Stimulated activated CD8-positive, alpha-beta memory T cell treated with anti-CD3 and anti-CD28 coated beads, Interleukin-15, amount 100 ng/mL, for 1 hour (primary cell): ENCODE results near the gene POLR2J.

Experiments used
- DNase-seq: peaks from one replicate; pipeline ENCODE4 v3.0.0-alpha.2; 2020; ENCODE audit warnings: low read depth

POLR2J gene

DNA sequence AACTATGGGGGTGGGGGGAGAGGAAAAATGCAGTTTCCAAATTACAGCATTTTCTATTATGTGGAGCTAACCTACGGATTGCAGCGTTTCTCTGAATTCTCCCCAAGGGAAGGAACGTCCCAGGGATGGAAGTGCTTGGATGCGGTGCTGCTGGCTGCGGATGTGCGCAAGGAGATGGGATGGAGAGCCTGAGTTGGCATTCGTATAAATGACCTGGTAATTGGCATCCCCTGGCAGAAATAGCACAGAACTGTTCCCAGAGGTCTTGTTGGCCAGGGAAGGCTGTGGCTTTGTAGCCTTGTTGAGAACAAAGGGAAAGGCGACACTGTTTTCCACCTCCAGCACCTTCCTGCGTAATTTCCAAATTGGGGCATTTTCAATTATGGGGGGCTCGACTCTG lies 42.6 kb downstream of the POLR2J start:
- DNase-seq, result no peak

DNA sequence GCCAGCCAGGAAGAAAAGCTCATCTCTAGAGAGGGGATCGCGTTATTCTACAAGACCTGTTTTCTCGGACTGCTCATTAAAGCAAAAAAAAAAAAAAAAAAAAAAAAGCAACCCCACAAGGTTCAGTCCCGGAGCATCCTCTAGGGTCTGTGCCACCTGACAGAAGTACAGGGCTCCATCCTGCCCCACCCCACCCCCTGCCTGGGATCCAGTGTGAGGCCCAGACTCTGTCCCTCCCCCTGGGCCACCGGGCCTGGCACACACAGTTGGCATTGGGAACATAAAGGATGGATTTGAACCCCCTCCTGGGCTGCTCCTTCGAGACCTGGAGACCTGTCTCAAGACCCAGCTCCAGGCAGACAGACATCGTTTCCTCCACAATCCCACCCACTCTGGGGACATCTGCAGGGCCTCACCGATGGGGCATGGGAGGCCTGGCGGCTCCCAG lies 44.7 kb downstream of the POLR2J start:
- no peak for DNase-seq

DNA sequence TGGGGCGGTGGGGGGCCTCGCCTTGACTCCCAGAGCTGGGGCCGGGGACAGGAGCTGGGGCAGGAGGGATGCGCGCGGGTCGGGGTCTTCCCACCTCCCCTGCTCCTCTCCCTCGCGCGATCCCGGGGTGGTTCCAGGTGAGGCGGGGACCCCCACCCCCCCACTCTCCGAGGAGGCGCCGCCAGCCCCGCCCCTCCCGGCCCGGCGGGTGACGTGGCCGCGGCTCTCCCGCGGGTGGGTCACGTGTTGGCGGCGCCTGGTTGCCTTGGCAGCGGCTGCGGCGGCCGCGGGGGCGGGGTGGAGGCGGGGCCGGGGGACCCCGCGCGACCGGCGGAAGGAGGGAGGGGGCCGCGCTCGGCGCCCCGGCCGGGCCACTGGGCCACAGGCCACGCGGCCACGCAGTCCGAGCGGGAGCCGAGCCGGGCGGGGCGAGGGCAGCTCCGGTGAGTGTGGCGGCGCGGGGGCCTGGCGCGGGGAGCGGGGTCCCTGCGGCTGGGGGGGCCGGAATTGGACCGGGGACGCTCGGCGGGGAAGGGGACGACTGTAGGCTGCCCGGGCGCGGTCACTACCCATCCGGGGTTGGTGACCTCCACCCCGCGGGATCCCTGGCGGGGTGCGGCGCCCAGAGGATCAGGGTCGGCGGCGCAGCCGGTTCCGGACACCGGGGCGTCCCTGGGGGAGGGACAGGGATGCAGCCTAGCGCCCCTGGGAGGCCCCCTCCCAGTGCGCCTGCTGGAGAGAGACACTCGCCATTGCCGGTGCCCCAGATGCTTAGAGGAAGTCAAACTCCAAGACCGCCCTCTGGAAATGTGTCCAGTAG lies 45.3 kb downstream of the POLR2J start, which contains the start of gene ORAI2:
Gene ORAI2, plus strand, starts transcription at position 357 of the 820 bp plus-strand sequence. CDS start 5,382 bp downstream, outside the sequence.
- DNase-seq, result peak; percentile 75

DNA sequence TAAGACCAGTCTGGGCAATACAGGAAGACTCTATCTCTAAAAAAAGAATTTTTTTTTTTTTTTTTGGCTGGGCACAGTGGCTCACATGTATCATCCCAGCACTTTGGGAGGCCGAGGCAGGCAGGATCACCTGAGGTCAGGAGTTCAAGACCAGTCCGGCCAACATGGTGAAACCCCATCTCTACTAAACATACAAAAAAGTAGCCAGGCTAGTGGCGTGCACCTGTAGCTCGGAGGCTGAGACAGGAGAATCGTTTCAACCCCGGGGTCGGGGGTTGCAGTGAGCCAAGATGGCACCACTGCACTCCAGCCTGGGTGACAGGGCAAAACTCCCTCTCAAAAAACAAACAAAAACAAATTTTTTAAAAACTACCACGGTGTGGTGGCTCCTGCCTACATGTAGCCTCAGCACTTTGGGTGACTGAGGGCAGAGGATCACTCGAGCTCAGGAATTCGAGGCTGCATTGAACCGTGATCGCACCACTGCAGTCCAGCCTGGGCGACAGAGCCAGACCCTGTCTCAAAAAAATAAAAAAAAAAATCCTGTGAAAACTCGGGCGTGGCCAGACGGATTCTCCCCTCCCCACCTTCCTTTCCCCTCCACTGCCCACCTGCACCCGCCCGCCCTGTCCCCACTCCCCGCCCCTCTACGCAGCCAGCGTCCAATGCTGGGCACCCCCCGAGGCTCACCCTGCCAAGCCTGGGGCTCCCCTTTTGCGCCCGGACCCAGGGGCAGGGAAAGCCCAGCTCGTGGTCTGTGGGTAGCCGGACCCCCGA lies 46.1 kb downstream of the POLR2J start:
- no peak for DNase-seq

DNA sequence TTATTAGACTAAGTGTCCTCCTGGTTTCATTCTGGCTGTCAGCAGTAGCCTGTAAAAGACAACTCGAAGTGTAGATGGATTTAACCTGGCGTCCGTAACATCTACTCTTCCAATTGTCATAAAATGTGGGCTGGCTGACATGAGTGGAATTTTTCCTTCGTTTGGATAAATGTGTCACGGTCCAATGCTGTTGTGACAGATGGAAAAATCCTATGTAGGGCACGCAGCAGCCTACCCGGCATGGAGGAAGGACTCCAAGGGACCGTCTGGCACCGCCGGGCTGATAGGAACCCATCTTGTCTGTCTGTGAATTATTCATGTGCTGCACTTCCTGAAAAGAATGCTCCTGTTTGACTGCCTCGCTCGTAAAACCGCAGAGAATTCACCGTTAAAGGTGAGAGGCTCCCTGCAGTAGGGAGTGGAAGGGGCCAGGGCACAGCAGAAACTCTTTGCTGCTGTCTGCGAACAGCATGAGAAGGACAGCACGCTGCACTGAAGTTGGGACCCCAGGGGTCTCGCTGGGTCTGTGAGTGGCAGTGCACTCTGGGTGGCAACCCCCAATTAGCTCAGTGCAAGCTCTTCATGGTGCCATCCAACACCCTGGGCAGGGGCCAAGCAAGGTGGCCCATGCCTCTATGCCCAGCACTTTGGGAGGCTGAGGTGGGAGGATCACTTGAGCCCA lies 47.0 kb downstream of the POLR2J start:
- peak; percentile 16 for DNase-seq

DNA sequence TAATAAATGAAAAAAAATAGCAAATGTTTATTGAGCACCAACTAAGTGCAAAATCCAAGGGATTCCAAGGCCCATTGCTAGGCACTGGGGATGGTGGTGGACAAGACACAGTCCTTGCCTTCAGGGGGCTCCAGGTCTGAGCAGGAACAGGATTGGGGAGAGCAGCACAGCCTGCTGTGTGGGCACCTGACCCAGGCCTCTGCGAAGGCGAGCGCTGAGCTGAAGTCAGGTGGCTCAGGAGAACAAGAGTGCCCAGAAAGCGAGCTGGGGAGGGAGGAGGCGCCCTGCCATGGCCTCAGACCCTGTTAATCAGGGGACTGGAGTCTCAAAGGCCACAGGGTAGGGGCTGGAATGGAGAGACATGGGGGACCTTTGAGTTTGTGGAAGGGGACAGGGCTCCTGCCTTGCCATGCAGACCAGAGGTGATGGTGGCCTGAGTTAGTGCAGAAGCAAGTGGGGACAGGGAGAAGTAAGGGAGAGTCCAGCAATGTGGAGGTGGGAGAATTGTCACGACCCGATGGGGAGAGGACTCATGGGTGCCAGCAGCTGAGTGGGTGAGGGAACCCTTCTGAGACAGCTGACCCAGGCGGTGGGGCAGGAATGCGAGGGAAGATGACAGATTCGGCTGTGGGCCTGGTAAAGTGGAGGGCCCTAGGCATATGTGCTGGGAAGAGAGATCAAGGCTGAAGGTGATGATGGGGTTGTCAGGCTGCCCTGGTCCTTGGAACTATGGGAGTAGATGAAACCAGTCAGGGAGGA lies 49.4 kb downstream of the POLR2J start:
- DNase-seq, result no peak

DNA sequence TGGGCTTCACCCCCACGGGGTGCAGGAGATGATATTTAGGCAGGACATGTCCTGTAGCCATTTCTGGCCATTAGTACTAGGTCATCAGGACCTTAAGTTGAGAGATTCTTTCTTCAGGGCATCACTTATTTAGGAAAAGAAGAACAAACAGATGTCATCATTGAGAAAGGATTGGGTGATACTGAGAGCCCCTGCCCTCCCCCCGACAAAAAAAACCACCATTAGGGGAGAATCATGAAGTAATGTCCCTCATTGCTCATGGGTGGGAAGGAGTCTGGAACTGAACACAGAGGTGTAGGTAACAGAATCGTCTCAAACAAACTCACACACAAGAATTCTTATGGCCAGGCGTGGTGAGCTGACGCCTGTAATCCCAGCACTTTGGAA lies 51.7 kb downstream of the POLR2J start:
- DNase-seq, result no peak

DNA sequence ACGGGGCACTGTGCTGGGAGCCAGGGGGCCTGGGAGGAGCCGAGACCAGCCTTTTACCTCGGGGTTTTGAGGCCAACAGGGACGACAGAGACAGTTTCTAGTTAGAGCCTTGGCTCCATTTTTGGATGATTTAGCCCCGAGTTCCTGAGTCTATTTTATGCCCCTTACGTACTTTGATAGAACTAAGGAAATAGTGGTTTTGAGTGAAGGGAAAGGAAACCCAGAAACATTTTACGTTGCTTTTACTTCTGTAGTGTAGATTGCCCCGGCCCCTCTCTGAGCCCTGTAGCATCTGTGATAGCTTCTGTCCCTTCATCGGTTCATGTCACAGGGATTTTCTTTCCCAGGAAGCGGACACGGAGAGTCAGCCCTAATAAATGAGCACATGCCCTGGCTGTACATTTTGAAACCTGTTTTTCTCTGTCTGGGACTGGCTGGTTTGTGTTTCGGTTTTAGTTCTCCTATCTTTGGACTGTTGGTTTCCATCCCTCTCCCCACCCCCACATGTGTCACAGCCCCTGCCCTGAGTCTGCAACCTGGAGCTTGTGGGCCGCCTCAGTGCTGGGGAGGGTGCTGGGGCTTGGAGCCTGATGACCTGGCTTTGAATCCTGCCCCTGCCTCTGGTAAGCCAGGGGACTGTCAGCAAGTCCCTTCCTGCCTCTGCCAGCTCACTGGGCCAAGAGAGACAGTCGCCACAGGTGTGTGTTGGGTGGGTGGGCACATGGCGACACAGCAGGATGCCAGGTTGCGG lies 52.3 kb downstream of the POLR2J start:
- DNase-seq, result peak; percentile 33

DNA sequence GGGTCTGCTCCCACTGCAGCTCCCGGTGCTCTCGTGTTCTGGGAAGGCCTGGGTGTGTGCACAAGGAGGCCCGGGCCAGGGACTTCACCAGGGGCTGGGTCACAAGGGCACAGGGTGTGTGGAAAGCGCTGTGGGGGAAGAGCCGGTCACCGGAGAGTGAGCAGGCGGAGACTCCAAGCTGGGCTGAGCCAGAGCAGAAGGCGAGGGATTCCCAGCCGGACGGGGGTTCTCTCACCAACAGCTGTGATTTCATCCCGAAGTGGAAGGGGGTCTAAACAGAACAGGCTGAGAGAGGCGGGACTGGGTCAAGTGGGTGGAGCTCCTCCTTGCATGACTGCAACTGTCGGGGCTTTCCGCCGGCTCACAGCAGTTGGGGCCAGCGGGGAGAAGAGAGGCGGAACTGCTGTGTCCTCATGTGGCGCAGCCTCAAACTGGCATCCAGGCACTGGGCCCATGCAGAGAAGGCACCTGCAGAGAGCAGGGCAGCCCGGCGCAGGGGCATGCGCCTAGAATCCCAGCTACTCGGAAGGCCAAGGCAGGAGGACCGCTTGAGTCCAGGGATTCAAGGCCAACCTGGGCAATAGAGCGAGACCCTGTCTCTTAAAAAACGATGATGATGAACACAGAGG lies 53.0 kb downstream of the POLR2J start:
- peak; percentile 68 for DNase-seq

DNA sequence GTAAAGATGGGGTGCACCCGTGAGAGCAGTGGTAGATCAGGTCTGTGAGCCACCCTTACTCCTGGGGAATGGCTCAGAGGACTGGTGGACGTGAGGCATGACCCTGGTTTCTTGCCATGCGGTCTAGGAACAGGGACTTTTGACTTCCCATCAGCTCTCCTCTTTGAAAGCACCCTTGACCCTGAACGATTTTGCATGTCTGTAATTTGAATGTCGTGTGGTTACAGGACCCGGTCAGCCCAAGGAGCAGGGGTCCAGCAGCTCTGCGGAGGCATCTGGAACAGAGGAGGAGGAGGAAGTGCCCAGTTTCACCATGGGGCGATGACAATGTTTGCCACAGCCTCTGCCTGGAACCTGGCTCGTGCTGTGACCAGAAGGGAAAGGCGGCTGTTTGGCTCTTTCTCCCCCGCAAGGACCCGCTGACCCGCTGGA lies 53.9 kb downstream of the POLR2J start:
- DNase-seq, result no peak

DNA sequence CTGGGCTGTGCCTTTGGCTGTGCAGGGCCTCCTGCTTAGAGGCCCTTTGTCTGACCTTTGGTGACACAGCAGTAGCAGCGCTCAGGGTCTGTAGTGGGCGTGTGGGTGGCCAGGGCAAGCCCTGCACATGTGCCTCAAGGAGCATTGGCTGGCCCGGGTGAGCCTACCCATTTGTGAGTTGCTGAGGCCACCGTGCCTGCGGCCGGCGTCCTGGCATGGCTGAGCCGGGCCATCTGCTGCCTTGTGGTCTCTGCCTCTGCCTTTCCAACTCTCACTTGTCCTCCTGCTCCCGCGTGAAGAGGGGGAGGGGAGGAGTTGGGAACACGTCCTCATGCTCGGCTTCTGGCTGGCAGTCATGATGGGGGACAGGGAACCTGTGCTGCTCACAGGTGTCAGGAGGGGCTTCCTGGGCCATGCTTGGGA lies 54.6 kb downstream of the POLR2J start:
- no peak for DNase-seq
